ENCODE data around the gene SLC10A6. TPM values are rescaled to one million over a fixed set of nuclear protein-coding genes. Genes with fewer than 3 reads are reported as not detected.

SLC10A6 gene
- total and polyA plus RNA-seq, 5 donors = 0.52 to 1.6 (median 0.84) TPM

DNA sequence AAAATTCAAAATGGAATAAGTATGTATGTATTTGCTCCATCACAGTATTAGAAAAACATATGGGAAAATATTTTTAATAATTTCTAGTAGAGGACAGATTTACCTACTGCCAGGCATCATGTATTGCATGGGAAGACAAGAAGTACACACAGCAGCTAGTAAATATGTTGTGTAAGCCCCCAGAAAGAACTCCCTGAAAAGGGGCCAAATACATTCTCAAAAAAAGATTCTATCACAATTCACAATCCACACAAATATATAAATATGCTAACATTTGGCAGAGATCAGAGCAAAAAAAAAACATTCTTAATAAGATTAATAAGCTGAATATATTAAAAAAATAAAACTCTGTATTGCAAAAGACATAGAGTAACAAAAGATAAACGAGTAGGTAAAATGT, 28.0 kb downstream of the SLC10A6 start:
- 77% methylated on average over 1 of the region's 1 CpG for WGBS

DNA sequence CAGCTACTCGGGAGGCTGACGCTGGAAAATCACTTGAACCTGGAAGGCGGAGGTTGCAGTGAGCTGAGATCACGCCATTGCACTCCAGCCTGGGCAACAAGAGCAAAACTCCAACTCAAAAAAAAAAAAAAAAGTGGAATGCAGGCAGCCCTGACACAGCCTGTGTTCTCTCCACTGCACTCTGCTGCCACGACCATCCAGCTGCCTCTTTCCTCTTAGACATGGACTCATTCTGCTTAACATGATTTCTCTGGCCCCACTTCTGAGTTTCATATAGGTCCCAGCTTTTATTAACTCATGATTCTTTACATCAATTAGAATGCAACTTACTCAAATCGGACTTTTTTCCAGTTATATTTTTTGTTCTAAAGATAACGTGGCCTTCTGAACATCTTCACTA, 29.6 kb downstream of the SLC10A6 start:
- Histone ChIP-seq H3K27ac (ENCODE audit: low read length) (no peak overlapping the region), H3K9me3 (ENCODE audit: control insufficient read depth, low read length) (no peaks in the 10 kb centered on the region), H3K4me3 (ENCODE audit: low read length) (no peak overlapping the region), H3K4me1 (ENCODE audit: control insufficient read depth, insufficient read depth, low read length) (no peaks in the 10 kb centered on the region), H3K27me3 (ENCODE audit: control insufficient read depth, insufficient read depth) (no peaks in the 10 kb centered on the region)
- intact Hi-C loops (cut with DNase I) = no loop called here
- ATAC-seq = no peak
- 90% methylated on average over 7 of the region's 7 CpGs for WGBS
- no peak for DNase-seq

More for the DNA sequence above, 28.0 kb downstream of the SLC10A6 start:
- DNase-seq (no peak), ATAC-seq (no peak)
- intact Hi-C loops (cut with DNase I) = no loop called here
- no peaks in the 10 kb centered on the region for H3K9me3 ChIP-seq (ENCODE audit: control insufficient read depth, low read length)
- no peaks in the 10 kb centered on the region for H3K27me3 ChIP-seq (ENCODE audit: control insufficient read depth, insufficient read depth)
- no peak overlapping the region for H3K4me3 ChIP-seq (ENCODE audit: low read length)
- H3K27ac ChIP-seq (ENCODE audit: low read length) = no peak overlapping the region
- H3K4me1 ChIP-seq (ENCODE audit: control insufficient read depth, insufficient read depth, low read length) = no peaks in the 10 kb centered on the region

- H3K27ac ChIP-seq (ENCODE audit: low read length) = no peak overlapping the region
- intact Hi-C loops (cut with DNase I) = no loop called here
- ATAC-seq = no peak
- no peak for DNase-seq
- no peaks in the 10 kb centered on the region for H3K4me1 ChIP-seq (ENCODE audit: control insufficient read depth, insufficient read depth, low read length)
- H3K27me3 ChIP-seq (ENCODE audit: control insufficient read depth, insufficient read depth) = no peaks in the 10 kb centered on the region
- H3K9me3 ChIP-seq (ENCODE audit: control insufficient read depth, low read length) = no peaks in the 10 kb centered on the region
- H3K4me3 ChIP-seq (ENCODE audit: low read length) = no peak overlapping the region
- 94% methylated on average over 3 of the region's 3 CpGs for WGBS
These were observed 30.3 kb downstream of the SLC10A6 start for GRCh38 chr4:86818841-86819240.

- Histone ChIP-seq H3K4me3 (ENCODE audit: low read length) (no peak overlapping the region), H3K9me3 (ENCODE audit: control insufficient read depth, low read length) (no peaks in the 10 kb centered on the region), H3K4me1 (ENCODE audit: control insufficient read depth, insufficient read depth, low read length) (no peaks in the 10 kb centered on the region), H3K27ac (ENCODE audit: low read length) (no peak overlapping the region), H3K27me3 (ENCODE audit: control insufficient read depth, insufficient read depth) (no peaks in the 10 kb centered on the region)
- WGBS = 95% methylated on average over 2 of the region's 2 CpGs
- no peak for DNase-seq
- intact Hi-C loops (cut with DNase I) = no loop called here
- ATAC-seq = no peak
These were observed 31.0 kb downstream of the SLC10A6 start for GRCh38 chr4:86818211-86818610.

DNA sequence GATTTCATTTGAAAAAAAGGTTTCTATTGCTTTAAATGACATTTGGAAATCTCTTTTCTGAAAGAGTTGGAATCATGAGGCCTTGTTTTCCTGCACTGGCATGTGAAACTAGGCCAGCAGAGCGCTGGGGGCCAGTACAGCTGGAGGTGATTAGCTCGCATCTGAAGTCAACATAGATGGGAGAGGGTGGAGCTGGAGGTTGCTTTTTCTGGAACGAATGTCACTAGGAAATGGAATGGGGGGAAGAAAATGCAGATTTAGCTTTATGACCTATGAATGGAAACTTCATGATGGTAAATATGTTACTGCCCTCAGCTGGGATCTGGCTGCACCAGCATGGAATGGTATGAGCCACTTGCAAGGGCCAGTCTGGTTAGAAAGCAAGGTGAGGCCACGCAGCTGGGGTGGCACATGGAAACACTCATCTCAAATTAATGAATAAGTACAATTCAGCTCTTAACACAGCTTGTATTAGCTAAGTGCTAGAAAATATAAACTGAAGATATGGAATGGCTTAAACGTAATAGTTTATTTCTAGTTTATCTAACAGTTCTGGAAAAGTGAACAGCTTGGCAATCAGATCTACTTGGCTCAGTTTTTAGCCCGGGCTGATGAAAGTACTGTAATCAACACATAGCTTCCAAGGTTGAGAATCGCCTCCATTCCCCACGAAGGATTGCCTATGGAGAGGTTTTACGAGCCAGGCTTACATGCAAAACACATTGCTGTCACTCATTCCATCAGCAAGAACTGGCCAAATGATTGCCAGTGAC, 32.5 kb downstream of the SLC10A6 start:
- 60% methylated on average over 9 of the region's 9 CpGs for WGBS
- Histone ChIP-seq H3K27me3 (ENCODE audit: control insufficient read depth, insufficient read depth) (no peaks in the 10 kb centered on the region), H3K27ac (ENCODE audit: low read length) (no peak overlapping the region), H3K4me1 (ENCODE audit: control insufficient read depth, insufficient read depth, low read length) (no peaks in the 10 kb centered on the region), H3K4me3 (ENCODE audit: low read length) (no peak overlapping the region), H3K9me3 (ENCODE audit: control insufficient read depth, low read length) (no peaks in the 10 kb centered on the region)
- intact Hi-C loops (cut with DNase I) = no loop called here
- DNase-seq (peak; percentile 19 to 65 (median 60)), ATAC-seq (peak in 1 of 2 donors; percentile 57)

GRCh38 chr4:86815653-86816052, 33.5 kb downstream of the SLC10A6 start:
- no peaks in the 10 kb centered on the region for H3K4me1 ChIP-seq (ENCODE audit: control insufficient read depth, insufficient read depth, low read length)
- ATAC-seq = no peak
- 90% methylated on average over 1 of the region's 1 CpG for WGBS
- no peaks in the 10 kb centered on the region for H3K9me3 ChIP-seq (ENCODE audit: control insufficient read depth, low read length)
- intact Hi-C loops (cut with DNase I) = no loop called here
- H3K27ac ChIP-seq (ENCODE audit: low read length) = no peak overlapping the region
- DNase-seq = no peak
- H3K27me3 ChIP-seq (ENCODE audit: control insufficient read depth, insufficient read depth) = no peaks in the 10 kb centered on the region
- no peak overlapping the region for H3K4me3 ChIP-seq (ENCODE audit: low read length)

DNA sequence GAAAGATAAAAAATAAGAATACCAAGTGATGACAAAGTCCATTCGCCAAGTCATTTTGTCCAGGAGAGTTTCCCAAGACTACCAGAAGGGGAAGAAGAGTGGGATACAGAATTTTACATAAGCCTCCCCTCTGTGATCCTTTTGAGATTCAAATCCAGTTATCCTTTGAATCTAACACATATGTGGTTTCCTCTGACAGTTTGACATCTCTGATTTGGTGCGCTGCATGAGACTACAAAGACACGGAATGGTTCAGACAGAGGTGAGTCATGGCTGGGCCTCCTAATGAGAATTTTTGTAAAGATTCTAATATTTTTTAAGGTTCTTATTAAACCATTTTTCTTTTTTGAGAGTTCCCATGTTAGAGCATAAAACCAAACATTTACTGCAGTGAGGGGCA, 38.3 kb downstream of the SLC10A6 start:
- intact Hi-C loops (cut with DNase I) = no loop called here
- 94% methylated on average over 3 of the region's 3 CpGs for WGBS
- Histone ChIP-seq H3K4me3 (ENCODE audit: low read length) (no peak overlapping the region), H3K4me1 (ENCODE audit: control insufficient read depth, insufficient read depth, low read length) (no peaks in the 10 kb centered on the region), H3K9me3 (ENCODE audit: control insufficient read depth, low read length) (no peaks in the 10 kb centered on the region), H3K27ac (ENCODE audit: low read length) (no peak overlapping the region), H3K27me3 (ENCODE audit: control insufficient read depth, insufficient read depth) (no peaks in the 10 kb centered on the region)
- ATAC-seq = no peak
- no peak for DNase-seq

DNA sequence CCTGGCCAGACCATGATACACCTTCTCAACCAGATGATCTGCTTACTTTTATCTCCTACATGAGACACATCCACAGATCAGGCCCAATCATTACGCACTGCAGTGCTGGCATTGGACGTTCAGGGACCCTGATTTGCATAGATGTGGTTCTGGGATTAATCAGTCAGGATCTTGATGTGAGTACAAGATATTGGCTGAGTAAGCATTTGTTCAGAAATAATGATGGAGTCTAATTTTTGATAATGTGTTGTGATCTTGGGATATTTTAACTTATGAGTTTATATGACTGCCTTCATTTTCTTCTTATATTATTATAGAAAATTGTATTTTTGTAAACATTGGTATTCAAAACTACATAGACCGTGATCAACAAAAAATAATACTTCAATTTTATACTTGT, 39.4 kb downstream of the SLC10A6 start:
- H3K4me1 ChIP-seq (ENCODE audit: control insufficient read depth, insufficient read depth, low read length) = no peaks in the 10 kb centered on the region
- H3K9me3 ChIP-seq (ENCODE audit: control insufficient read depth, low read length) = no peaks in the 10 kb centered on the region
- H3K27me3 ChIP-seq (ENCODE audit: control insufficient read depth, insufficient read depth) = no peaks in the 10 kb centered on the region
- DNase-seq (no peak), ATAC-seq (no peak)
- intact Hi-C loops (cut with DNase I) = no loop called here
- WGBS = 96% methylated on average over 3 of the region's 3 CpGs
- H3K27ac ChIP-seq (ENCODE audit: low read length) = no peak overlapping the region
- H3K4me3 ChIP-seq (ENCODE audit: low read length) = no peak overlapping the region

- WGBS = 88% methylated on average over 8 of the region's 8 CpGs
- Histone ChIP-seq H3K9me3 (ENCODE audit: control insufficient read depth, low read length) (no peaks in the 10 kb centered on the region), H3K27ac (ENCODE audit: low read length) (no peak overlapping the region), H3K4me1 (ENCODE audit: control insufficient read depth, insufficient read depth, low read length) (no peaks in the 10 kb centered on the region), H3K27me3 (ENCODE audit: control insufficient read depth, insufficient read depth) (no peaks in the 10 kb centered on the region), H3K4me3 (ENCODE audit: low read length) (no peak overlapping the region)
- intact Hi-C loops (cut with DNase I) = no loop called here
- ATAC-seq (no peak), DNase-seq (no peak)
These were observed 58.1 kb downstream of the SLC10A6 start for GRCh38 chr4:86791126-86791525.

DNA sequence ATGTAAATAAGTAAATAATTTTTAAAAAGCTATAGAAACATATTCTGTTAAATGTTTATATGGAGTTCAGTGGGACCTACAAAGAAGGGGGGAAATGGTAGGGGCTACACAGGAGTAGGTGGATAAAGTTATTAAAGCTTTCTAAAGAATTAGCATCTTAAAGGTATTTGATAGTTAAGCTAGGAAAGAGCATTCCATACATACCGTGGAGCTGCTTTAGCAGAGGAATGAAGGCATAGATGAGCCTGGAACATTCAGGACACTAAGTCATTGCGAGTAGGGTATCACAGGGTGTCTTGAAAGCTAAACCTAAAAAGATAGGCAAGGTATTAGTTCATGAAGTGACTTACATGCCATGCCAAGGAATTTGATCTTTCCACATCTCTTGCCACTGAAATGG, 60.4 kb downstream of the SLC10A6 start:
- H3K4me3 ChIP-seq (ENCODE audit: low read length) = no peak overlapping the region
- H3K4me1 ChIP-seq (ENCODE audit: control insufficient read depth, insufficient read depth, low read length) = no peaks in the 10 kb centered on the region
- ATAC-seq = no peak
- no peaks in the 10 kb centered on the region for H3K9me3 ChIP-seq (ENCODE audit: control insufficient read depth, low read length)
- no peaks in the 10 kb centered on the region for H3K27me3 ChIP-seq (ENCODE audit: control insufficient read depth, insufficient read depth)
- intact Hi-C loops (cut with DNase I) = no loop called here
- no peak for DNase-seq
- no peak overlapping the region for H3K27ac ChIP-seq (ENCODE audit: low read length)
- 88% methylated on average over 2 of the region's 2 CpGs for WGBS

DNA sequence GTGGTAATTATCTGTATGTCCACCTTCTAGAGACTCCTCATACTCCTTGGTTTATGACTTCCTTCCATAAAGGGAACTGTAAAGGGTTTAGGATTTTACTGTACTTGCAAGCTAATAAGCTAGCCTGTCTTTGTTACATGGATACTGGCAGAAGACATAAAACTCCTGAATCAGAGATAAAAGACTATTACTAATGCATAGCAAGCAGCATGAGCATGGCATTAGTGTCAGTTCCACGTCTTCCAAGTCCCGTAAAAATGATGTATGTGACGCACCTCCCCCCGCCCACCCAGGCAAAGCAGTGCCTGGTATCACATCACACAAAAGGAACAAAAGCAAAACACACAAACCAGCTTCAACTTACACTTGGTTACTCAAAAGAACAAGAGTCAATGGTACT, 71.0 kb downstream of the SLC10A6 start:
- Histone ChIP-seq H3K4me1 (ENCODE audit: control insufficient read depth, insufficient read depth, low read length) (no peaks in the 10 kb centered on the region), H3K27ac (ENCODE audit: low read length) (no peak overlapping the region), H3K4me3 (ENCODE audit: low read length) (no peak overlapping the region), H3K9me3 (ENCODE audit: control insufficient read depth, low read length) (no peaks in the 10 kb centered on the region), H3K27me3 (ENCODE audit: control insufficient read depth, insufficient read depth) (no peaks in the 10 kb centered on the region)
- no peak for ATAC-seq
- DNase-seq = no peak
- WGBS = 94% methylated on average over 4 of the region's 4 CpGs
- intact Hi-C loops (cut with DNase I) = no loop called here

DNA sequence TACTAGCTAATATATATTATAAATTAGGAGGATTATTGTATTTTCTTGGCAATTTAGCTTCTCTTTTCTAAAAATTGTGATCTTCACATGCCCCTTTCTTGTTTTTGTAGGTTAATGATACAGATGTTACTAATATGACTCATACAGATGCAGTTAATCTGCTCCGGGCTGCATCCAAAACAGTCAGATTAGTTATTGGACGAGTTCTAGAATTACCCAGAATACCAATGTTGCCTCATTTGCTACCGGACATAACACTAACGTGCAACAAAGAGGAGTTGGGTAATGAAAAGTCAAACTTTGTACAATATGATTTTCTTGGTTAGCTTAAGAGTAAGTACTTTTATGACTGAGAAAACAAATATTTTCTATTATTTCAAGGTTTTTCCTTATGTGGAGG, 74.1 kb downstream of the SLC10A6 start:
- WGBS = 76% methylated on average over 4 of the region's 4 CpGs
- intact Hi-C loops (cut with DNase I) = no loop called here
- Histone ChIP-seq H3K4me1 (ENCODE audit: control insufficient read depth, insufficient read depth, low read length) (no peaks in the 10 kb centered on the region), H3K4me3 (ENCODE audit: low read length) (no peak overlapping the region), H3K9me3 (ENCODE audit: control insufficient read depth, low read length) (no peaks in the 10 kb centered on the region), H3K27ac (ENCODE audit: low read length) (no peak overlapping the region), H3K27me3 (ENCODE audit: control insufficient read depth, insufficient read depth) (no peaks in the 10 kb centered on the region)
- ATAC-seq (no peak), DNase-seq (no peak)
